Glutamatergic neuron (in vitro differentiated cells): ENCODE measurements around the gene UBAC2. TPM values are rescaled to one million over a fixed set of nuclear protein-coding genes. Genes with fewer than 3 reads are reported as not detected.

ENCODE experiments used
- DNase-seq: peaks from one replicate; pipeline ENCODE4 v3.0.0; 2022
- H3K27ac Mint-ChIP-seq: one replicate; pipeline ENCODE4 v1.8.0; 2020; ENCODE audit warnings: mild to moderate bottlenecking, mixed read lengths, inconsistent platforms; ENCODE audit not compliant: unreplicated experiment
- H3K27me3 Mint-ChIP-seq: one replicate; pipeline ENCODE4 v1.8.0; 2020; ENCODE audit warnings: mild to moderate bottlenecking, moderate library complexity, mixed read lengths, inconsistent platforms; ENCODE audit not compliant: unreplicated experiment
- H3K36me3 Mint-ChIP-seq: one replicate; pipeline ENCODE4 v1.8.0; 2020; ENCODE audit warnings: mild to moderate bottlenecking, mixed read lengths, inconsistent platforms; ENCODE audit not compliant: unreplicated experiment
- H3K4me1 Mint-ChIP-seq: one replicate; pipeline ENCODE4 v1.8.0; 2020; ENCODE audit warnings: mild to moderate bottlenecking, low read depth, mixed read lengths, inconsistent platforms; ENCODE audit not compliant: unreplicated experiment
- H3K4me3 Mint-ChIP-seq: one replicate; pipeline ENCODE4 v1.8.0; 2020; ENCODE audit warnings: mild to moderate bottlenecking, mixed read lengths, inconsistent platforms; ENCODE audit not compliant: unreplicated experiment
- H3K9me3 Mint-ChIP-seq: one replicate; pipeline ENCODE4 v1.8.0; 2020; ENCODE audit warnings: mild to moderate bottlenecking, moderate library complexity, mixed read lengths, inconsistent platforms; ENCODE audit not compliant: unreplicated experiment
- CTCF ChIP-seq: fragments of 200-600 bp; sonication (generic); IDR thresholded peaks from one replicate; pipeline ENCODE4 v1.5.0; 2021; ENCODE audit not compliant: partially characterized antibody, unreplicated experiment
- total RNA-seq: library from RNA; stranded (reverse); fragmentation: NEBNext Ultra II Directional; extraction: Animal tissue kit (Norgen Biotek cat#: 25700); gene quantifications from one replicate; pipeline ENCODE4 v1.2.1, GENCODE V29; 2021; ENCODE audit not compliant: unreplicated experiment

The UBAC2 gene
- total RNA-seq, 1 donor from 2014 or later = 33.3 TPM

- DNase-seq = no peak
- Mint-ChIP-seq H3K4me1 (peaks cover 4% of the 10 kb centered on the region), H3K4me3 (no peak overlapping the region), H3K27me3 (no peaks in the 10 kb centered on the region), H3K36me3 (no peaks in the 10 kb centered on the region), H3K9me3 (peaks cover 2% of the 10 kb centered on the region), H3K27ac (no peak overlapping the region)
- no peak for TF ChIP-seq CTCF
Observed at GRCh38 chr13:99267927-99268326, 67.3 kb downstream of the UBAC2 start.

- Mint-ChIP-seq H3K4me3 (no peak overlapping the region), H3K27ac (no peak overlapping the region), H3K9me3 (peaks cover 2% of the 10 kb centered on the region), H3K36me3 (no peaks in the 10 kb centered on the region), H3K27me3 (peaks cover 2% of the 10 kb centered on the region), H3K4me1 (peaks cover under 1% of the 10 kb centered on the region)
- DNase-seq = no peak
- no peak for TF ChIP-seq CTCF
Observed at GRCh38 chr13:99268822-99269221, 68.2 kb downstream of the UBAC2 start.

GRCh38 chr13:99269627-99270241 is 69.1 kb downstream of the UBAC2 start:
- no peak overlapping the region for H3K4me3 Mint-ChIP-seq
- no peak overlapping the region for H3K27ac Mint-ChIP-seq
- peaks cover 2% of the 10 kb centered on the region for H3K27me3 Mint-ChIP-seq
- no peaks in the 10 kb centered on the region for H3K9me3 Mint-ChIP-seq
- H3K4me1 Mint-ChIP-seq = no peaks in the 10 kb centered on the region
- no peaks in the 10 kb centered on the region for H3K36me3 Mint-ChIP-seq
- TF ChIP-seq CTCF = peak; percentile 29
- no peak for DNase-seq

GRCh38 chr13:99270518-99270917 is 69.9 kb downstream of the UBAC2 start:
- no peaks in the 10 kb centered on the region for H3K9me3 Mint-ChIP-seq

More at GRCh38 chr13:99270518-99270917, 69.9 kb downstream of the UBAC2 start:
- DNase-seq = no peak
- Mint-ChIP-seq H3K4me3 (no peak overlapping the region), H3K27ac (no peak overlapping the region), H3K4me1 (no peaks in the 10 kb centered on the region), H3K27me3 (peaks cover 2% of the 10 kb centered on the region), H3K36me3 (no peaks in the 10 kb centered on the region)
- no peak for TF ChIP-seq CTCF
